Immature natural killer cell (primary cell): ENCODE measurements around the gene TGFBR1. TPM values are rescaled to one million over a fixed set of nuclear protein-coding genes. Genes with fewer than 3 reads are reported as not detected.

Source experiments
- DNase-seq, 3 donors: peaks; one replicate each; pipeline ENCODE4 v3.0.0; 2022; ENCODE audit warnings: mixed read lengths in 1 of 3
- H3K27ac Mint-ChIP-seq, 6 donors: one replicate each; pipeline ENCODE4 v1.8.0; 2020; ENCODE audit warnings: mixed read lengths in 6 of 6, mild to moderate bottlenecking in 5 of 6, inconsistent platforms in 4 of 6, moderate library complexity in 3 of 6
- H3K27me3 Mint-ChIP-seq, 3 donors: one replicate each; pipeline ENCODE4 v1.8.0; 2020 to 2021; ENCODE audit warnings: low read depth in 3 of 3, mild to moderate bottlenecking in 3 of 3, mixed read lengths in 3 of 3, moderate library complexity in 3 of 3, inconsistent platforms in 1 of 3
- H3K36me3 Mint-ChIP-seq, 3 donors: one replicate each; pipeline ENCODE4 v1.8.0; 2020; ENCODE audit warnings: mixed read lengths in 3 of 3, inconsistent platforms in 2 of 3, mild to moderate bottlenecking in 2 of 3
- H3K4me1 Mint-ChIP-seq, 2 donors: one replicate each; pipeline ENCODE4 v1.8.0; 2020; ENCODE audit warnings: inconsistent platforms in 2 of 2, mild to moderate bottlenecking in 2 of 2, mixed read lengths in 2 of 2, moderate library complexity in 1 of 2
- H3K4me3 Mint-ChIP-seq, 5 donors: one replicate each; pipeline ENCODE4 v1.8.0; 2020; ENCODE audit warnings: mild to moderate bottlenecking in 5 of 5, mixed read lengths in 5 of 5, inconsistent platforms in 3 of 5, moderate library complexity in 3 of 5
- H3K9me3 Mint-ChIP-seq, 6 donors: one replicate each; pipeline ENCODE4 v1.8.0; 2020; ENCODE audit warnings: mild to moderate bottlenecking in 6 of 6, mixed read lengths in 6 of 6, inconsistent platforms in 4 of 6, moderate library complexity in 3 of 6
- polyA plus RNA-seq, 3 donors: library from polyadenylated mRNA; unstranded; fragments of 300-500 nt; fragmentation: Illumina TruSeq; gene quantifications; one replicate each; pipeline ENCODE4 v1.2.3, GENCODE V29; 2021

Gene TGFBR1
- polyA plus RNA-seq, 3 donors from 2014 or later, result 34.2 to 71.0 (median 67.8) TPM

- peaks cover 0 to 2% (median 0%) of the 10 kb centered on the region in 6 donors for H3K9me3 Mint-ChIP-seq
- H3K4me3 Mint-ChIP-seq, result no peak overlapping the region
- no peak overlapping the region for H3K27ac Mint-ChIP-seq
- DNase-seq, result no peak
- peaks cover 2 to 5% (median 2%) of the 10 kb centered on the region in 3 donors for H3K27me3 Mint-ChIP-seq
- no peaks in the 10 kb centered on the region for H3K4me1 Mint-ChIP-seq
- peaks cover 0 to 15% (median 0%) of the 10 kb centered on the region in 3 donors for H3K36me3 Mint-ChIP-seq
These were observed 68.9 kb downstream of the TGFBR1 start for GRCh38 chr9:99173570-99174504.

GRCh38 chr9:99176527-99177013 is 71.7 kb downstream of the TGFBR1 start:
- Mint-ChIP-seq H3K27ac (no peak overlapping the region), H3K4me1 (peaks cover 2 to 17% of the 10 kb centered on the region in 2 donors), H3K27me3 (peaks cover 0 to 6% (median 2%) of the 10 kb centered on the region in 3 donors), H3K4me3 (no peak overlapping the region), H3K9me3 (no peaks in the 10 kb centered on the region), H3K36me3 (peaks cover 0 to 9% (median 0%) of the 10 kb centered on the region in 3 donors)
- no peak for DNase-seq

- H3K9me3 Mint-ChIP-seq, result no peaks in the 10 kb centered on the region
- peaks cover 0 to 5% (median 0%) of the 10 kb centered on the region in 3 donors for H3K27me3 Mint-ChIP-seq
- no peak overlapping the region for H3K4me3 Mint-ChIP-seq
- no peak overlapping the region for H3K27ac Mint-ChIP-seq
- peaks cover 0 to 3% (median 0%) of the 10 kb centered on the region in 3 donors for H3K36me3 Mint-ChIP-seq
- peaks cover 6 to 28% of the 10 kb centered on the region in 2 donors for H3K4me1 Mint-ChIP-seq
- no peak for DNase-seq
These were observed 72.9 kb downstream of the TGFBR1 start for GRCh38 chr9:99177576-99178366.

GRCh38 chr9:99178912-99179872 is 74.3 kb downstream of the TGFBR1 start:
- Mint-ChIP-seq H3K36me3 (no peaks in the 10 kb centered on the region), H3K4me1 (peaks cover 8 to 30% of the 10 kb centered on the region in 2 donors), H3K27ac (no peak overlapping the region), H3K27me3 (peaks cover 0 to 5% (median 0%) of the 10 kb centered on the region in 3 donors), H3K4me3 (no peak overlapping the region), H3K9me3 (no peaks in the 10 kb centered on the region)
- DNase-seq, result no peak

GRCh38 chr9:99180199-99180598 is 75.3 kb downstream of the TGFBR1 start:
- Mint-ChIP-seq H3K36me3 (no peaks in the 10 kb centered on the region), H3K9me3 (no peaks in the 10 kb centered on the region), H3K4me3 (no peak overlapping the region), H3K27ac (no peak overlapping the region), H3K4me1 (peaks cover 18 to 37% of the 10 kb centered on the region in 2 donors), H3K27me3 (peaks cover 0 to 5% (median 0%) of the 10 kb centered on the region in 3 donors)
- no peak for DNase-seq

- Mint-ChIP-seq H3K36me3 (no peaks in the 10 kb centered on the region), H3K9me3 (no peaks in the 10 kb centered on the region), H3K27me3 (peaks cover 0 to 5% (median 0%) of the 10 kb centered on the region in 3 donors), H3K4me1 (peaks cover 21 to 37% of the 10 kb centered on the region in 2 donors), H3K4me3 (no peak overlapping the region), H3K27ac (no peak overlapping the region)
- no peak for DNase-seq
These were observed 75.7 kb downstream of the TGFBR1 start for GRCh38 chr9:99180662-99181061.

- no peaks in the 10 kb centered on the region for H3K36me3 Mint-ChIP-seq
- H3K27ac Mint-ChIP-seq, result peak overlapping the region; percentile 25 to 82 (median 40)
- no peak for DNase-seq
- H3K9me3 Mint-ChIP-seq, result no peaks in the 10 kb centered on the region
- H3K4me3 Mint-ChIP-seq, result no peak overlapping the region
- H3K4me1 Mint-ChIP-seq, result peaks cover 21 to 37% of the 10 kb centered on the region in 2 donors
- peaks cover 0 to 5% (median 0%) of the 10 kb centered on the region in 3 donors for H3K27me3 Mint-ChIP-seq
These were observed 76.3 kb downstream of the TGFBR1 start for GRCh38 chr9:99181206-99181605.

- Mint-ChIP-seq H3K27me3 (peaks cover 0 to 5% (median 0%) of the 10 kb centered on the region in 3 donors), H3K36me3 (no peaks in the 10 kb centered on the region), H3K4me3 (no peak overlapping the region), H3K4me1 (peaks cover 21 to 37% of the 10 kb centered on the region in 2 donors), H3K9me3 (no peaks in the 10 kb centered on the region), H3K27ac (peak overlapping the region in 4 of 6 donors; percentile 27 to 46 (median 39))
- DNase-seq, result peak in 2 of 3 donors; percentile 10 to 36
These were observed 76.7 kb downstream of the TGFBR1 start for GRCh38 chr9:99181621-99182020.

- H3K4me3 Mint-ChIP-seq, result no peak overlapping the region
- H3K4me1 Mint-ChIP-seq, result peaks cover 21 to 37% of the 10 kb centered on the region in 2 donors
- no peak overlapping the region for H3K27ac Mint-ChIP-seq
These were observed 77.4 kb downstream of the TGFBR1 start for GRCh38 chr9:99182356-99182755.

GRCh38 chr9:99183616-99184015 is 78.7 kb downstream of the TGFBR1 start:
- Mint-ChIP-seq H3K27me3 (peaks cover 0 to 4% (median 0%) of the 10 kb centered on the region in 3 donors), H3K4me3 (no peak overlapping the region), H3K36me3 (no peaks in the 10 kb centered on the region), H3K27ac (peak overlapping the region in 2 of 6 donors; percentile 69 to 77), H3K4me1 (peaks cover 21 to 37% of the 10 kb centered on the region in 2 donors), H3K9me3 (no peaks in the 10 kb centered on the region)
- DNase-seq, result no peak

More at GRCh38 chr9:99182356-99182755, 77.4 kb downstream of the TGFBR1 start:
- peaks cover 0 to 4% (median 0%) of the 10 kb centered on the region in 3 donors for H3K27me3 Mint-ChIP-seq
- no peaks in the 10 kb centered on the region for H3K9me3 Mint-ChIP-seq
- DNase-seq, result no peak
- H3K36me3 Mint-ChIP-seq, result no peaks in the 10 kb centered on the region

- Mint-ChIP-seq H3K4me1 (peaks cover 21 to 37% of the 10 kb centered on the region in 2 donors), H3K9me3 (no peaks in the 10 kb centered on the region), H3K36me3 (no peaks in the 10 kb centered on the region), H3K27me3 (peaks cover 0 to 4% (median 0%) of the 10 kb centered on the region in 3 donors), H3K27ac (peak overlapping the region in 5 of 6 donors; percentile 74 to 83 (median 82)), H3K4me3 (peak overlapping the region in 2 of 5 donors; percentile 36)
- DNase-seq, result no peak
These were observed 79.2 kb downstream of the TGFBR1 start for GRCh38 chr9:99184110-99184474.

GRCh38 chr9:99184475-99185347 is 79.8 kb downstream of the TGFBR1 start:
- DNase-seq, result peak; percentile 72 to 76 (median 73)
- peaks cover 0 to 2% (median 2%) of the 10 kb centered on the region in 3 donors for H3K27me3 Mint-ChIP-seq
- no peaks in the 10 kb centered on the region for H3K9me3 Mint-ChIP-seq
- peak overlapping the region; percentile 45 to 83 (median 78) for H3K27ac Mint-ChIP-seq
- H3K4me3 Mint-ChIP-seq, result peak overlapping the region; percentile 28 to 69 (median 59)
- H3K36me3 Mint-ChIP-seq, result no peaks in the 10 kb centered on the region
- peaks cover 21 to 37% of the 10 kb centered on the region in 2 donors for H3K4me1 Mint-ChIP-seq
